GM12878 (cell line): Measurements from ENCODE around the gene MGP. TPM values are rescaled to one million over a fixed set of nuclear protein-coding genes. Genes with fewer than 3 reads are reported as not detected.

ENCODE experiments used
- ATAC-seq: fragments of 200-7000 bp; cut with Tn5 transposase; 3 replicates; pipeline ENCODE4 v1.9.1; 2020; ENCODE audit warnings: mild to moderate bottlenecking, moderate library complexity
- BruUV-seq: library from RNA; stranded (reverse); fragments of 400-500 nt; replicated peaks from 2 replicates; lab custom pipeline; 2021; lab: Mats Ljungman, UMichigan
- CTCF ChIA-PET: fragments of 300-600 bp; sonication (Branson Sonifier 250); formaldehyde crosslinking; extraction: SDS; loops from one replicate; lab custom pipeline; 2021; ENCODE audit warnings: inconsistent platforms; lab: Yijun Ruan, JAX
- POLR2A ChIA-PET: fragments of 350-600 bp; formaldehyde crosslinking; extraction: SDS; loops from one replicate; lab custom pipeline; 2021; ENCODE audit warnings: inconsistent platforms; lab: Charles Lee
- RAD21 ChIA-PET: fragments of 300-600 bp; sonication (Branson Sonifier 250); formaldehyde crosslinking; loops from one replicate; lab custom pipeline; 2023; ENCODE audit warnings: antibody characterized with exemption; ENCODE audit not compliant: unreplicated experiment; lab: Charles Lee
- SMC1A ChIA-PET: fragments of 300-600 bp; sonication (Branson Sonifier 250); formaldehyde crosslinking; loops from one replicate; lab custom pipeline; 2023; ENCODE audit not compliant: unreplicated experiment, uncharacterized antibody; lab: Charles Lee
- DNase-seq: peaks from one replicate; pipeline ENCODE4 v3.0.0-alpha.2; 2011; ENCODE audit warnings: low read depth, low spot score
- FAIRE-seq: peaks from 3 replicates; lab custom pipeline; 2011; peaks lifted over from hg19 to GRCh38; lab: Jason Lieb, UNC
- H2AFZ ChIP-seq: 2 replicates; pipeline ENCODE4 v1.6.0; 2011; ENCODE audit warnings: low read depth, low read length, control low read depth; ENCODE audit not compliant: control insufficient read depth
- H3K27ac ChIP-seq: 2 replicates; pipeline ENCODE4 v1.5.1; 2011; ENCODE audit warnings: control low read depth; ENCODE audit not compliant: control insufficient read depth, insufficient read depth
- H3K27me3 ChIP-seq, 2 experiments: replicated peaks in 1 of 2; 2 replicates each; pipeline versions ENCODE4 v1.6.0 to v1.6.1; 2011; ENCODE audit warnings: low read length in 1 of 2; ENCODE audit not compliant: control insufficient read depth in 2 of 2, insufficient read depth in 2 of 2
- H3K36me3 ChIP-seq, 2 experiments: 2 replicates each; pipeline ENCODE4 v1.5.1; 2011; ENCODE audit warnings: low read length in 1 of 2; ENCODE audit not compliant: control insufficient read depth in 2 of 2, insufficient read depth in 2 of 2
- H3K4me1 ChIP-seq: 2 replicates; pipeline ENCODE4 v1.6.1; 2011; ENCODE audit warnings: mild to moderate bottlenecking, low read length, moderate library complexity, mixed read lengths; ENCODE audit not compliant: control insufficient read depth, insufficient read depth
- H3K4me2 ChIP-seq: 2 replicates; pipeline ENCODE4 v1.6.0; 2011; ENCODE audit warnings: control low read depth; ENCODE audit not compliant: control insufficient read depth, insufficient read depth
- H3K4me3 ChIP-seq: fragments of 200-600 bp; sonication (generic); 2 replicates; pipeline ENCODE4 v1.5.1; 2016
- H3K79me2 ChIP-seq: 2 replicates; pipeline ENCODE4 v1.6.0; 2011; ENCODE audit warnings: low read length; ENCODE audit not compliant: control insufficient read depth, insufficient read depth
- H3K9ac ChIP-seq: 2 replicates; pipeline ENCODE4 v1.8.0; 2011; ENCODE audit warnings: low read length, control low read depth, mixed read lengths; ENCODE audit not compliant: control insufficient read depth, insufficient read depth
- H3K9me3 ChIP-seq: replicated peaks from 3 replicates; pipeline ENCODE4 v1.5.1; 2011; ENCODE audit warnings: mild to moderate bottlenecking, low read length; ENCODE audit not compliant: control insufficient read depth, insufficient read depth
- H4K20me1 ChIP-seq: 2 replicates; pipeline ENCODE4 v1.6.0; 2011; ENCODE audit not compliant: control insufficient read depth, insufficient read depth
- YBX1 ChIP-seq: fragments of 450-650 bp; IDR thresholded peaks from 2 replicates; pipeline ENCODE4 v1.6.1; 2016; ENCODE audit warnings: antibody characterized with exemption
- ZBTB40 ChIP-seq: fragments of 450-650 bp; IDR thresholded peaks from 2 replicates; pipeline ENCODE4 v1.6.1; 2016; ENCODE audit warnings: mild to moderate bottlenecking, moderate library complexity, borderline replicate concordance
- WGBS: methylation state at CpG from one replicate; pipeline ENCODE4 v1.1.6; 2016; ENCODE audit warnings: low lambda C conversion rate; ENCODE audit not compliant: insufficient replicate concordance, insufficient coverage; ENCODE audit errors: missing lambda C conversion rate; 5-methylcytosine and 5-hydroxymethylcytosine counted together
- in situ Hi-C: fragments of 300-500 bp; cut with MboI; formaldehyde crosslinking; loops from 9 replicates; pipeline ENCODE4 v1.14.3; 2018; ENCODE audit warnings: mixed read lengths
- intact Hi-C: fragments of 100-400 bp; cut with micrococcal nuclease; formaldehyde crosslinking; loops from one replicate; pipeline ENCODE4 v1.14.2; 2022; ENCODE audit not compliant: unreplicated experiment
- polyA plus RNA-seq, 11 experiments: library from polyadenylated mRNA; depleted of rRNA in 4 of 11; unstranded in 6 of 11; stranded (reverse) in 5 of 11; fragments of >200 nt; fragmentation: Nextera tagmentation in 4 of 11; fragmentation: Illumina TruSeq in 1 of 11; extraction: Ambion mirVana in 4 of 11; extraction: Trizol in 1 of 11; gene quantifications; 1 replicate in 1 of 11; 2 replicates in 10 of 11; pipeline versions ENCODE4 v1.2.1 to v1.2.3, GENCODE V29; 2011 to 2016; ENCODE audit warnings: inconsistent platforms in 2 of 11, missing spikeins in 2 of 11, low read depth in 1 of 11
- total RNA-seq, 4 experiments: library from RNA; depleted of rRNA in 3 of 4; stranded (reverse); fragments of >200 nt in 3 of 4; fragmentation: Illumina TruSeq in 1 of 4; extraction: Trizol in 1 of 4; gene quantifications; 2 replicates each; pipeline versions ENCODE4 v1.2.1 to v1.2.3, GENCODE V29; 2013 to 2021
- TF ChIP-seq, protein P1 (sequence below): IDR thresholded peaks from 2 replicates; pipeline ENCODE4 v1.6.1; 2012; ENCODE audit warnings: low read depth, low read length, improper control_type of control experiment
- TF ChIP-seq, protein P2 (sequence below): fragments of 450-650 bp; conservative IDR thresholded peaks from 2 replicates; pipeline ENCODE4 v1.6.1; 2017; ENCODE audit warnings: mild to moderate bottlenecking, moderate library complexity
- TF ChIP-seq, protein P3 (sequence below): fragments of 450-650 bp; IDR thresholded peaks from 2 replicates; pipeline ENCODE4 v1.6.1; 2017; ENCODE audit warnings: borderline replicate concordance

MGP gene
- total and polyA plus RNA-seq, 10 of the 15 experiments (the other 5 are each of a cell fraction or from before 2014, with no cell fraction given), result 0.21 to 1.2 TPM; not detected in 8

DNA sequence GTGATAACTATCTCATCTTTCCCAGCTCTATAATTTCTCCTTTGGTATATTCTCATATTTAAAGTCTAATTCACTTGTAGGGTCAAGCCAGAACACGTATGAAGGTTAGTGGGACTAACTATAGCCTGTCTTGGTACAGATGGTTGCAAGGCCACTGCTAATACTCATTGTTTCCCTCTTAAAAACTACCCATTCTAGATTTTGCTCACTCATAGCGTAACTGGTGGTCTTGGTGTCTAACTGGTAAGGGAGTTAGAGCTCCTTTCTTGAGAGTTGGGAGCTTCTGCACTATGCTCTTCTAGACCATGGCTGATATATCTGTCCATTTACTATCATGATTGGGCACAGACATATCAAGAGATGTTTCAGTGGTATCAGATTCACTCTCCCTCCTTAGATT lies 8.8 kb downstream of the MGP start:
- H2AFZ ChIP-seq, result no peak overlapping the region
- SMC1A ChIA-PET, result interaction anchor here (1.0 to 1.9 kb wide), 4 partner anchors 11 to 19 kb away, joined by 3 to 6 read pairs (median 4); no protein-coding TSS in a partner anchor
- H3K79me2 ChIP-seq, result no peaks in the 10 kb centered on the region
- POLR2A ChIA-PET, result interaction anchor here (0.5 kb wide), 2 partner anchors 107 to 551 kb away, joined by 4 read pairs; no protein-coding TSS in a partner anchor
- H3K9ac ChIP-seq, result no peak overlapping the region
- RAD21 ChIA-PET, result no interaction called here
- BruUV-seq, result no TSS peak
- 27% methylated on average over 2 of the region's 2 CpGs for WGBS
- no peaks in the 10 kb centered on the region for H3K4me1 ChIP-seq
- CTCF ChIA-PET, result interaction anchor here (0.7 to 1.0 kb wide), 2 partner anchors 15 to 19 kb away, joined by 3 read pairs; no protein-coding TSS in a partner anchor
- ATAC-seq (no peak), FAIRE-seq (no peak), DNase-seq (no peak)
- H3K27me3 ChIP-seq, result no peaks in the 10 kb centered on the region
- no peaks in the 10 kb centered on the region for H3K9me3 ChIP-seq
- H3K36me3 ChIP-seq, result no peaks in the 10 kb centered on the region
- no peak overlapping the region for H3K27ac ChIP-seq
- H3K4me3 ChIP-seq, result no peak overlapping the region
- H3K4me2 ChIP-seq, result no peak overlapping the region
- H4K20me1 ChIP-seq, result no peaks in the 10 kb centered on the region
- intact Hi-C loops, result no loop called here
- TF ChIP-seq, protein P1, sequence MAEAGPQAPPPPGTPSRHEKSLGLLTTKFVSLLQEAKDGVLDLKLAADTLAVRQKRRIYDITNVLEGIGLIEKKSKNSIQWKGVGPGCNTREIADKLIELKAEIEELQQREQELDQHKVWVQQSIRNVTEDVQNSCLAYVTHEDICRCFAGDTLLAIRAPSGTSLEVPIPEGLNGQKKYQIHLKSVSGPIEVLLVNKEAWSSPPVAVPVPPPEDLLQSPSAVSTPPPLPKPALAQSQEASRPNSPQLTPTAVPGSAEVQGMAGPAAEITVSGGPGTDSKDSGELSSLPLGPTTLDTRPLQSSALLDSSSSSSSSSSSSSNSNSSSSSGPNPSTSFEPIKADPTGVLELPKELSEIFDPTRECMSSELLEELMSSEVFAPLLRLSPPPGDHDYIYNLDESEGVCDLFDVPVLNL, result no peak
- TF ChIP-seq, all 136 proteins: peak for 0
- in situ Hi-C loops, result no loop called here

DNA sequence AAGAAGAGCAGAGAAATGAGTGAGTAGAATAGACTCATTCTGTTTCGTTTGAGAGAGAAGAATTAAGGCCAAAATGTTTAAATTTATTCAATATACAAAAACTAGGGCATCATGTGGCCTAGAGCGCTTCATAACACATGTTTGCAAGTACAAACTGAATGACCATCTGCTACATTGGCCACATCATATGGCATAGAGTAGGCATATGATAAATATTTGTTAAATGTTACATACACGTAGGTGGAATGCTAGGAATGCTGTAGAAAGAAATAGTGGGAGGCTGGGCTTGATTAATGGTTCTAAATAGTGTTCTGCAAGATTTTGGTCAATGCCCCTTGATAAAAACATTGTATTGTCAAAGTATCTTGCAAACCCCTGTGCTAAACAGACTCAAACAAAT lies 10.8 kb downstream of the MGP start:
- Histone ChIP-seq H3K4me1 (no peaks in the 10 kb centered on the region), H3K79me2 (no peaks in the 10 kb centered on the region), H3K9ac (no peak overlapping the region), H2AFZ (no peak overlapping the region), H3K27ac (no peak overlapping the region), H3K27me3 (no peaks in the 10 kb centered on the region), H3K36me3 (no peaks in the 10 kb centered on the region), H3K9me3 (no peaks in the 10 kb centered on the region), H3K4me3 (no peak overlapping the region), H3K4me2 (no peak overlapping the region), H4K20me1 (no peaks in the 10 kb centered on the region)
- no TSS peak for BruUV-seq
- SMC1A ChIA-PET, result interaction anchor here (1.0 kb wide), 1 partner anchor 82 kb away, joined by 3 read pairs; no protein-coding TSS in a partner anchor
- RAD21 ChIA-PET, result no interaction called here
- POLR2A ChIA-PET, result no interaction called here
- CTCF ChIA-PET, result interaction anchor here (1.5 kb wide), 1 partner anchor 12 kb away, joined by 4 read pairs; no protein-coding TSS in a partner anchor
- in situ Hi-C loops, result no loop called here
- 15% methylated on average over 3 of the region's 3 CpGs for WGBS
- DNase-seq, result no peak
- no peak for ATAC-seq
- TF ChIP-seq ZBTB40 (no peak), YBX1 (no peak)
- TF ChIP-seq, protein P2, sequence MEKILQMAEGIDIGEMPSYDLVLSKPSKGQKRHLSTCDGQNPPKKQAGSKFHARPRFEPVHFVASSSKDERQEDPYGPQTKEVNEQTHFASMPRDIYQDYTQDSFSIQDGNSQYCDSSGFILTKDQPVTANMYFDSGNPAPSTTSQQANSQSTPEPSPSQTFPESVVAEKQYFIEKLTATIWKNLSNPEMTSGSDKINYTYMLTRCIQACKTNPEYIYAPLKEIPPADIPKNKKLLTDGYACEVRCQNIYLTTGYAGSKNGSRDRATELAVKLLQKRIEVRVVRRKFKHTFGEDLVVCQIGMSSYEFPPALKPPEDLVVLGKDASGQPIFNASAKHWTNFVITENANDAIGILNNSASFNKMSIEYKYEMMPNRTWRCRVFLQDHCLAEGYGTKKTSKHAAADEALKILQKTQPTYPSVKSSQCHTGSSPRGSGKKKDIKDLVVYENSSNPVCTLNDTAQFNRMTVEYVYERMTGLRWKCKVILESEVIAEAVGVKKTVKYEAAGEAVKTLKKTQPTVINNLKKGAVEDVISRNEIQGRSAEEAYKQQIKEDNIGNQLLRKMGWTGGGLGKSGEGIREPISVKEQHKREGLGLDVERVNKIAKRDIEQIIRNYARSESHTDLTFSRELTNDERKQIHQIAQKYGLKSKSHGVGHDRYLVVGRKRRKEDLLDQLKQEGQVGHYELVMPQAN, result no peak
- TF ChIP-seq, protein P3, sequence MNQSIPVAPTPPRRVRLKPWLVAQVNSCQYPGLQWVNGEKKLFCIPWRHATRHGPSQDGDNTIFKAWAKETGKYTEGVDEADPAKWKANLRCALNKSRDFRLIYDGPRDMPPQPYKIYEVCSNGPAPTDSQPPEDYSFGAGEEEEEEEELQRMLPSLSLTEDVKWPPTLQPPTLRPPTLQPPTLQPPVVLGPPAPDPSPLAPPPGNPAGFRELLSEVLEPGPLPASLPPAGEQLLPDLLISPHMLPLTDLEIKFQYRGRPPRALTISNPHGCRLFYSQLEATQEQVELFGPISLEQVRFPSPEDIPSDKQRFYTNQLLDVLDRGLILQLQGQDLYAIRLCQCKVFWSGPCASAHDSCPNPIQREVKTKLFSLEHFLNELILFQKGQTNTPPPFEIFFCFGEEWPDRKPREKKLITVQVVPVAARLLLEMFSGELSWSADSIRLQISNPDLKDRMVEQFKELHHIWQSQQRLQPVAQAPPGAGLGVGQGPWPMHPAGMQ, result no peak
- no peak for FAIRE-seq
- intact Hi-C loops, result no loop called here
